K562 treated with DMSO at 1 percent for 24 hours (cell line): ENCODE results near the gene CYP11A1. TPM values are rescaled to one million over a fixed set of nuclear protein-coding genes. Genes with fewer than 3 reads are reported as not detected.

Source experiments
- total RNA-seq: library from RNA; unstranded; fragments of 300-600 nt; gene quantifications from 2 replicates; pipeline ENCODE4 v1.2.3, GENCODE V29; 2022; ENCODE audit warnings: low read depth; ENCODE audit not compliant: insufficient read depth

CYP11A1 gene
- total RNA-seq = 0.23 TPM in 1 of 2 replicates, not detected in the other

GRCh38 chr15:74367296-74367854 is at the start of gene CYP11A1:
Gene CYP11A1 (minus strand): TSS chr15:74367646. CDS start chr15:74367585, 61 bp downstream.

Other genes starting within 250 kb of the CYP11A1 start
- not detected in 2 replicates for gene ISLR2, start 237.1 kb downstream of the CYP11A1 start, total RNA-seq
- not detected in 2 replicates for gene ISLR, start 193.9 kb downstream of the CYP11A1 start, total RNA-seq
- not detected in 2 replicates for gene STRA6, start 164.9 kb downstream of the CYP11A1 start, total RNA-seq
- gene CCDC33, start 131.3 kb downstream of the CYP11A1 start, total RNA-seq = not detected in 2 replicates
- gene SEMA7A, start 66.3 kb upstream of the CYP11A1 start, total RNA-seq = 56.3 and 60.6 TPM in 2 replicates
- gene UBL7, start 93.5 kb upstream of the CYP11A1 start, total RNA-seq = 81.7 and 90.9 TPM in 2 replicates
- gene ARID3B, start 173.6 kb upstream of the CYP11A1 start, total RNA-seq = 37.7 and 38.3 TPM in 2 replicates
- 90.0 and 136 TPM in 2 replicates for gene CLK3, start 248.2 kb upstream of the CYP11A1 start, total RNA-seq